Prostate gland (tissue), 2 donors: ENCODE measurements around the gene HAPLN3.

Experiments
- POLR2A ChIP-seq: fragments of 450-650 bp; IDR thresholded peaks from one replicate; pipeline ENCODE4 v1.6.1; 2016; ENCODE audit warnings: antibody characterized with exemption, mild to moderate bottlenecking
- POLR2AphosphoS5 ChIP-seq: sonication (generic); formaldehyde crosslinking; IDR thresholded peaks from one replicate; pipeline ENCODE4 v1.6.1; 2017; ENCODE audit warnings: antibody characterized with exemption
- TF ChIP-seq, protein P1 (sequence below), 4 experiments: fragments of 200-600 bp in 2 of 4; fragments of 450-650 bp in 2 of 4; sonication (generic) in 2 of 4; IDR thresholded peaks; 1 replicate in 3 of 4; 2 replicates in 1 of 4; pipeline ENCODE4 v1.5.1; 2016 to 2019; ENCODE audit warnings: antibody characterized with exemption in 4 of 4, mild to moderate bottlenecking in 2 of 4, moderate library complexity in 2 of 4

DNA sequence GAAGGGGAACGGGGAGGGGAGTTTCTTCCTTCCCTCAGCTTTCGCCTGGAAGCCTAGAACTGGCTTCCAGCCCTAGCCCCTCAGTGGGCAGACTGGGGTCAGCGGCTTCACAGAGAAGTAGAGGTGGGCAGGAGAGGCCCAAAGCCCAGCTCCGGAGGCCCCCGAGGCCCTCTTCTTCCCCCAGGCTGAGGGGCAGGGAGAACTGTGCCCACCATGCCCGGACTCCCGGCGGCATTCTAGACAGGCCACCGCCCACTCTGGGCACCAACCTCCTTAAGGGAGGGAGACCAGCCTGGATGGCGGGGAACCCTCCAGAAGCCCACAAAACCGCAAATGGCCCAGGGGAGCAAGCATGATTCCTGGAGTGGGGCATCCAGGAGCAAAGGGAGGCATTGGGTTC, 17.9 kb downstream of the HAPLN3 start:
- TF ChIP-seq, protein P1, sequence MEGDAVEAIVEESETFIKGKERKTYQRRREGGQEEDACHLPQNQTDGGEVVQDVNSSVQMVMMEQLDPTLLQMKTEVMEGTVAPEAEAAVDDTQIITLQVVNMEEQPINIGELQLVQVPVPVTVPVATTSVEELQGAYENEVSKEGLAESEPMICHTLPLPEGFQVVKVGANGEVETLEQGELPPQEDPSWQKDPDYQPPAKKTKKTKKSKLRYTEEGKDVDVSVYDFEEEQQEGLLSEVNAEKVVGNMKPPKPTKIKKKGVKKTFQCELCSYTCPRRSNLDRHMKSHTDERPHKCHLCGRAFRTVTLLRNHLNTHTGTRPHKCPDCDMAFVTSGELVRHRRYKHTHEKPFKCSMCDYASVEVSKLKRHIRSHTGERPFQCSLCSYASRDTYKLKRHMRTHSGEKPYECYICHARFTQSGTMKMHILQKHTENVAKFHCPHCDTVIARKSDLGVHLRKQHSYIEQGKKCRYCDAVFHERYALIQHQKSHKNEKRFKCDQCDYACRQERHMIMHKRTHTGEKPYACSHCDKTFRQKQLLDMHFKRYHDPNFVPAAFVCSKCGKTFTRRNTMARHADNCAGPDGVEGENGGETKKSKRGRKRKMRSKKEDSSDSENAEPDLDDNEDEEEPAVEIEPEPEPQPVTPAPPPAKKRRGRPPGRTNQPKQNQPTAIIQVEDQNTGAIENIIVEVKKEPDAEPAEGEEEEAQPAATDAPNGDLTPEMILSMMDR (IDR thresholded peaks at IDR 0.05), result no peak
- TF ChIP-seq POLR2A, result no peak
- no peak for TF ChIP-seq POLR2AphosphoS5
